Measurements from ENCODE around the gene PVR.
"Not testable (repeated sequence)": the region's sequence is repeated elsewhere in the genome, so short reads cannot be mapped to it uniquely, and the experiment has no call there.

Gene PVR

GRCh38 chr19:44618640-44619357 is 24.9 kb upstream of the PVR start:
- no peak for DNase-seq (ENCODE audit: low spot score)

- DNase-seq (ENCODE audit: low spot score) = no peak
These were observed 23.0 kb upstream of the PVR start for GRCh38 chr19:44620667-44621066.

GRCh38 chr19:44621367-44621766 is 22.3 kb upstream of the PVR start:
- DNase-seq (ENCODE audit: low spot score) = no peak

- no peak for DNase-seq (ENCODE audit: low spot score)
These were observed 20.6 kb upstream of the PVR start for GRCh38 chr19:44623080-44623479.

- DNase-seq (ENCODE audit: low spot score) = no peak
These were observed 20.1 kb upstream of the PVR start for GRCh38 chr19:44623626-44624025.

GRCh38 chr19:44624840-44625354 is 18.8 kb upstream of the PVR start:
- DNase-seq (ENCODE audit: low spot score) = no peak

GRCh38 chr19:44625637-44626036 is 18.1 kb upstream of the PVR start:
- DNase-seq (ENCODE audit: low spot score) = not testable (repeated sequence)

- no peak for DNase-seq (ENCODE audit: low spot score)
These were observed 17.6 kb upstream of the PVR start for GRCh38 chr19:44626048-44626624.

- no peak for DNase-seq (ENCODE audit: low spot score)
These were observed 16.1 kb upstream of the PVR start for GRCh38 chr19:44627631-44628030.

- DNase-seq (ENCODE audit: low spot score) = no peak
These were observed 14.9 kb upstream of the PVR start for GRCh38 chr19:44628793-44629192.

GRCh38 chr19:44631611-44632010 is 12.1 kb upstream of the PVR start:
- not testable (repeated sequence) for DNase-seq (ENCODE audit: low spot score)

- DNase-seq (ENCODE audit: low spot score) = not testable (repeated sequence)
These were observed 9.7 kb upstream of the PVR start for GRCh38 chr19:44634058-44634457.

- DNase-seq (ENCODE audit: low spot score) = no peak
These were observed 8.9 kb upstream of the PVR start for GRCh38 chr19:44634785-44635184.

- DNase-seq (ENCODE audit: low spot score) = no peak
These were observed 7.9 kb upstream of the PVR start for GRCh38 chr19:44635581-44636438.

GRCh38 chr19:44636439-44637389 is 7.0 kb upstream of the PVR start:
- DNase-seq (ENCODE audit: low spot score) = no peak

- no peak for DNase-seq (ENCODE audit: low spot score)
These were observed 6.3 kb upstream of the PVR start for GRCh38 chr19:44637390-44637764.

- DNase-seq (ENCODE audit: low spot score) = no peak
These were observed 3.2 kb upstream of the PVR start for GRCh38 chr19:44640518-44640917.

GRCh38 chr19:44641501-44642265 is 2.0 kb upstream of the PVR start:
- DNase-seq (ENCODE audit: low spot score) = no peak

- DNase-seq (ENCODE audit: low spot score) = no peak
These were observed 1.3 kb upstream of the PVR start for GRCh38 chr19:44642377-44642776.

GRCh38 chr19:44644402-44645016 is 799 bp downstream of the PVR start:
- no peak for DNase-seq (ENCODE audit: low spot score)
